GM21423 (cell line): Measurements from ENCODE around the gene KSR1.
"Not testable (repeated sequence)": the region's sequence is repeated elsewhere in the genome, so short reads cannot be mapped to it uniquely, and the experiment has no call there.

Experiments used
- ATAC-seq: cut with Tn5 transposase; IDR thresholded peaks from one replicate; pipeline ENCODE4 v1.9.1; 2021; ENCODE audit warnings: mild to moderate bottlenecking, moderate library complexity; ENCODE audit not compliant: unreplicated experiment

The KSR1 gene

GRCh38 chr17:27651411-27652345 is 195.4 kb downstream of the KSR1 start:
- ATAC-seq = no peak

- not testable (repeated sequence) for ATAC-seq
Measured at GRCh38 chr17:27653449-27653971, 197.3 kb downstream of the KSR1 start.

- ATAC-seq = no peak
Measured at GRCh38 chr17:27654136-27654535, 197.9 kb downstream of the KSR1 start.

- ATAC-seq = peak; percentile 61
Measured at GRCh38 chr17:27654654-27655524, 198.6 kb downstream of the KSR1 start.

GRCh38 chr17:27655525-27656111 is 199.4 kb downstream of the KSR1 start:
- not testable (repeated sequence) for ATAC-seq

GRCh38 chr17:27656620-27657019 is 200.4 kb downstream of the KSR1 start:
- ATAC-seq = not testable (repeated sequence)

GRCh38 chr17:27657620-27658019 is 201.4 kb downstream of the KSR1 start:
- ATAC-seq = no peak

- ATAC-seq = no peak
Measured at GRCh38 chr17:27659683-27660082, 203.4 kb downstream of the KSR1 start.

GRCh38 chr17:27660436-27660835 is 204.2 kb downstream of the KSR1 start:
- ATAC-seq = no peak

GRCh38 chr17:27663936-27664605 is 207.8 kb downstream of the KSR1 start:
- no peak for ATAC-seq

- no peak for ATAC-seq
Measured at GRCh38 chr17:27664606-27664965, 208.3 kb downstream of the KSR1 start.

- ATAC-seq = no peak
Measured at GRCh38 chr17:27665549-27665948, 209.3 kb downstream of the KSR1 start.

- not testable (repeated sequence) for ATAC-seq
Measured at GRCh38 chr17:27666270-27666669, 210.0 kb downstream of the KSR1 start.

GRCh38 chr17:27666831-27667560 is 210.7 kb downstream of the KSR1 start:
- no peak for ATAC-seq

GRCh38 chr17:27667656-27668487 is 211.6 kb downstream of the KSR1 start:
- ATAC-seq = no peak

- ATAC-seq = no peak
Measured at GRCh38 chr17:27668488-27668823, 212.2 kb downstream of the KSR1 start.

- ATAC-seq = no peak
Measured at GRCh38 chr17:27669136-27669535, 212.9 kb downstream of the KSR1 start.

GRCh38 chr17:27669850-27670249 is 213.6 kb downstream of the KSR1 start:
- ATAC-seq = no peak
